Kidney epithelial cell (primary cell): ENCODE measurements around the gene FAM53B. TPM values are rescaled to one million over a fixed set of nuclear protein-coding genes. Genes with fewer than 3 reads are reported as not detected.
"Not testable (repeated sequence)": the region's sequence is repeated elsewhere in the genome, so short reads cannot be mapped to it uniquely, and the experiment has no call there.

Experiments
- DNase-seq: peaks from one replicate; pipeline ENCODE4 v3.0.0-alpha.2; 2010; ENCODE audit warnings: low read depth
- H3K27me3 ChIP-seq: 2 replicates; pipeline ENCODE4 v1.6.0; 2011; ENCODE audit warnings: low read length; ENCODE audit not compliant: control insufficient read depth, insufficient read depth
- H3K36me3 ChIP-seq: 2 replicates; pipeline ENCODE4 v1.5.1; 2011; ENCODE audit warnings: low read length; ENCODE audit not compliant: control insufficient read depth, insufficient read depth
- H3K4me3 ChIP-seq: 2 replicates; pipeline ENCODE4 v1.5.1; 2011; ENCODE audit warnings: low read depth, mild to moderate bottlenecking, control low read depth, low read length
- total RNA-seq: library from RNA; depleted of rRNA; stranded (reverse); fragments of >200 nt; gene quantifications from 2 replicates; pipeline ENCODE4 v1.2.3, GENCODE V29; 2015
- TF ChIP-seq, protein P1 (sequence below): IDR thresholded peaks from 2 replicates; pipeline ENCODE4 v1.5.1; 2011; ENCODE audit warnings: mild to moderate bottlenecking, moderate library complexity, low read length, control low read depth, inconsistent platforms; ENCODE audit not compliant: insufficient read depth, poor library complexity, severe bottlenecking

Gene FAM53B, protein sequence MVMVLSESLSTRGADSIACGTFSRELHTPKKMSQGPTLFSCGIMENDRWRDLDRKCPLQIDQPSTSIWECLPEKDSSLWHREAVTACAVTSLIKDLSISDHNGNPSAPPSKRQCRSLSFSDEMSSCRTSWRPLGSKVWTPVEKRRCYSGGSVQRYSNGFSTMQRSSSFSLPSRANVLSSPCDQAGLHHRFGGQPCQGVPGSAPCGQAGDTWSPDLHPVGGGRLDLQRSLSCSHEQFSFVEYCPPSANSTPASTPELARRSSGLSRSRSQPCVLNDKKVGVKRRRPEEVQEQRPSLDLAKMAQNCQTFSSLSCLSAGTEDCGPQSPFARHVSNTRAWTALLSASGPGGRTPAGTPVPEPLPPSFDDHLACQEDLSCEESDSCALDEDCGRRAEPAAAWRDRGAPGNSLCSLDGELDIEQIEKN
- total RNA-seq: 15.3 and 16.1 TPM in 2 replicates

DNA sequence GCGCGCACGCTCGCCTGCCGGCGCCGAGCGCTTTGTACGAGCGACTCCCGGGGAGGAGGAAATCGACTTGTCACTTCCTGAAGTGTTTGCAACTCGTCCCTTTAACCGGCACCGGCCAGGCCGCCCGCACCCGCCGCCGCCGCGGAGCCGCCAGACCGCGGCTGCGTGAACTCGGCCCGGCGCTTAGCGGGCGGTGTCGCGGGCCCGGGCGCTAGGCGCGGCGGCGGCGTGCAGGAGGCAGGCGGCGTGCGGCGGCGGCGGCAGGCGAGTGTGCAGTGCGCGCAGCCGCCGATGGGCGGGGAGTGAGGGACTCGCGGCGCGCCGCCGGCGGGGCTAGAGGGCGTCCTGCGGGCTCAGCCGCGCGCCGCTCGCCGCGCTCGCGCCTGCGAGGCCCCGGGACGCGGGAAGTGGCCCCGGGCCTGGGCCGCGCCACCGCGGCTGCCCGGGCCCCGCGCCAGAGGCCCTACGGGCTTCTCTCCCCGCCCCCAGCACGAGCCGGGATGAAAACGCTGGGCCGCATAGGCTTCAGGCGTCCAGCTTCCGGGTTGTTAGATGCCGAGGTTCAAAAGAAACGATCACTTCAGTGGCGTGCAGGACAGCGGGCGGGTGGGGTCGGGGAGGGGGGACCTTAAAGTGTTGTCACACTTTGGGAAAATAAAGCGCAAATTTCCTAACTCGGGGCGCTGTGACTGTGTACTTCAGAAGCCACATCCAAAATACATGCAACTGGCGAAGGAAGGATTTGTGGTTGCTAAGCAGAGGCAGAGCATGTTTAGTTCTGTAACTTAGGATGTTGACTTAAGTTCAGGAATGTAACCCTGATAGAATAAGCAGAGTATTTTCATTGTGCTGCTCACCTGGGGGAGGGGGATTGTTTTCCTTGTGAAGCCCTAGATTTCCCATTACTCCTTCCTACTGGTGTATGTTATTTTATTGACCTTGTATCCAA lies at the start of gene FAM53B:
Gene FAM53B, minus strand, starts transcription at position 277 of the 949 bp plus-strand sequence. CDS start 37,665 bp downstream, outside the sequence.
- no peaks in the 10 kb centered on the region for H3K36me3 ChIP-seq
- DNase-seq: no peak

DNA sequence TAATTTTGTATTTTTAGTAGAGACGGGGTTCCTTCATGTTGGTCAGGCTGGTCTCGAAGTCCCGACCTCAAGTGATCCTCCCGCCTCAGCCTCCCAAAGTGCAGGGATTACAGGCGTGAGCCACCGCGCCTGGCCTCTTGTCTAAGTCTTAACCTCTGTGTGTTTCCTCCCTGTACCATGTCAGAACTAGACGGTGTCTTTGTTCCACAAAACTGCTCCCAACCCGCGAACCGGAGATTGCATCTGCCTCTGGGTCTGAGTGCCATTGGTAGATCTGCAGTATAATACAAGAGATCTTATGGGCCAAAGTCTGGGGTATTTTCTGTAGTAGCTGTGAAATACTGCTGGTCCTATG lies 48.8 kb upstream of the FAM53B start:
- H3K36me3 ChIP-seq: peaks cover 1% of the 10 kb centered on the region
- no peaks in the 10 kb centered on the region for H3K27me3 ChIP-seq
- H3K4me3 ChIP-seq: no peak overlapping the region
- TF ChIP-seq, protein P1, sequence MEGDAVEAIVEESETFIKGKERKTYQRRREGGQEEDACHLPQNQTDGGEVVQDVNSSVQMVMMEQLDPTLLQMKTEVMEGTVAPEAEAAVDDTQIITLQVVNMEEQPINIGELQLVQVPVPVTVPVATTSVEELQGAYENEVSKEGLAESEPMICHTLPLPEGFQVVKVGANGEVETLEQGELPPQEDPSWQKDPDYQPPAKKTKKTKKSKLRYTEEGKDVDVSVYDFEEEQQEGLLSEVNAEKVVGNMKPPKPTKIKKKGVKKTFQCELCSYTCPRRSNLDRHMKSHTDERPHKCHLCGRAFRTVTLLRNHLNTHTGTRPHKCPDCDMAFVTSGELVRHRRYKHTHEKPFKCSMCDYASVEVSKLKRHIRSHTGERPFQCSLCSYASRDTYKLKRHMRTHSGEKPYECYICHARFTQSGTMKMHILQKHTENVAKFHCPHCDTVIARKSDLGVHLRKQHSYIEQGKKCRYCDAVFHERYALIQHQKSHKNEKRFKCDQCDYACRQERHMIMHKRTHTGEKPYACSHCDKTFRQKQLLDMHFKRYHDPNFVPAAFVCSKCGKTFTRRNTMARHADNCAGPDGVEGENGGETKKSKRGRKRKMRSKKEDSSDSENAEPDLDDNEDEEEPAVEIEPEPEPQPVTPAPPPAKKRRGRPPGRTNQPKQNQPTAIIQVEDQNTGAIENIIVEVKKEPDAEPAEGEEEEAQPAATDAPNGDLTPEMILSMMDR: no peak
- DNase-seq: no peak

More for the DNA sequence above, at the start of gene FAM53B:
- TF ChIP-seq, protein P1: no peak
- Histone ChIP-seq H3K4me3 (peak within 1 kb of the TSS; percentile 38), H3K27me3 (no peaks in the 10 kb centered on the region)

DNA sequence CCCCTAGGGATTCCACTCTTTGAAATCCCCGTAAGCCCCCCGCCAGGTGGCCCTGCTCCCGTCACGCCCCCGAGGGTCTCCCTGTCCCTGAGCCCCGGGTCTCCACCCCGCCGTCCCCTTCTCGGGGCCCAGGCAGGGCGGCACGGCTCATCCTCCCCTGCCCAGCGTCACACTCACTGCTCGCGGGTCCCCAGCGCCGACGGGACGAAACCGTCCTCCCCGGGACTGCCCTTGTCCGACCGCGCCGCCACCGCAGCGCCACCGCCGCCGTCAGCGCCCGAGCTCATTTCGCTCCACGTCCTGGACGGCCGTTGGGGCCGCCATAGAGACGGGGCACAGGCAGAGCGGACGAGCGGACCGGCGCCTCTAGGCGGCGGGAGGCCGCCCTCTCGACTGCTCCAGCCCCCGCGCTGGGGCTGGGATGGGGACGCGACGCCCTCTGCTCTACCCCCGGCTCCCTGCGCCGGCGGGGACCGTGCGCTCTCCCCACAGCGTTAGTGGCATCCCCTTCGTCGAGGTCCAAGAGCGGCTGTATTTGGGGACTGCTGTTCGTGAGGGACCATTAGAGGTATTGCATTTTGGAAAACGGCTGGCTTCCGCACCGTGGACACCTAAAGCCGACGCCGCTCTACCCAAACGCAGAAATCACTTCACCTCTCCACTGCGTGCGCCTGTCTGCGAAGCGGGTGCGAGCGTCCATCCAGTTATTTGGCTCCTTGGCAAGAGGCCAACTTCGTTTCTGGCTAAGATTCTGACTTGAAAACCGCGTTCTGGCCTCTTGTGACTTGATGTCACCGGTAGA lies 47.6 kb upstream of the FAM53B start, which contains the start of gene EEF1AKMT2:
Gene EEF1AKMT2, minus strand, starts transcription at position 341 of the 802 bp plus-strand sequence. Its CDS starts 54 bp downstream, at position 287.
- peaks cover 1% of the 10 kb centered on the region for H3K36me3 ChIP-seq
- H3K27me3 ChIP-seq: no peaks in the 10 kb centered on the region
- TF ChIP-seq, protein P1: peak; percentile 8
- DNase-seq: no peak
- H3K4me3 ChIP-seq: peak within 1 kb of the TSS; percentile 85

DNA sequence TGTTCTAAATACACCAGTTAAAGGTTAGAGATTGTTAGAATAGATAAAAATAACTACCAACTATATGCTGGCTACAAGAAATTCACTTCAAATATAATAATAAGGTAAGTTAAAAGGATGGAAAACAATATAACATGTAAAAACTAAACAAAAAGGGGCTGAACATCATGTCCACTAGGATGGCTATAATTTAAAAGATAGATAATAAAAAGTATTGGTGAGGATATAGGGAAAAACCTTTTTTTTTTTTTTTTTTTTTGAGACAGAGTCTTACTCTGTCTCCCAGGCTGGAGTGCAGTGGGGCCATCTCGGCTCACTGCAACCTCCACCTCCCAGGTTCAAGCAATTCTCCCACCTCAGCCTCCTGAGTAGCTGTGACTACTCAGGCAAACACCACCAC lies 38.7 kb upstream of the FAM53B start:
- H3K27me3 ChIP-seq, H3K4me3 ChIP-seq, H3K36me3 ChIP-seq, DNase-seq: not testable (repeated sequence)

DNA sequence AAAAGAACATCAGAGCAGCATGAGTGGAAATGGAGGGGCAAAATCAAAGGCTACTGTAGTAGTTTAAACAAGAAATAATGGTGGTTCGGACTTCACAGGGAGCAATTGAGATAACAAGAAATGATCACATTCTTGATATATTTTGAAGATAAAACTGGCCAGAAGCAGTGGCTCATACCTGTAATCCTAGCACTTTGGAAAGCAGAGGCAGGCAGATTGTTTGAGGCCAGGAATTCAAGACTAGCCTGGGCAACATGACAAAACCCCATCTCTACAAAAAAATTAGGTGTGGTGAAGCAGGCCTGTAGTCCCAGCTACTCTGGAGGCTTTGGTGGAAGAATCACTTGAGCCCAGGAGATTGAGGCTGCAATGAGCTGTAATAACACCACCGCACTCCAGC lies 24.6 kb upstream of the FAM53B start:
- H3K36me3 ChIP-seq: no peaks in the 10 kb centered on the region
- no peaks in the 10 kb centered on the region for H3K27me3 ChIP-seq
- TF ChIP-seq, protein P1: no peak
- H3K4me3 ChIP-seq: no peak overlapping the region
- no peak for DNase-seq

DNA sequence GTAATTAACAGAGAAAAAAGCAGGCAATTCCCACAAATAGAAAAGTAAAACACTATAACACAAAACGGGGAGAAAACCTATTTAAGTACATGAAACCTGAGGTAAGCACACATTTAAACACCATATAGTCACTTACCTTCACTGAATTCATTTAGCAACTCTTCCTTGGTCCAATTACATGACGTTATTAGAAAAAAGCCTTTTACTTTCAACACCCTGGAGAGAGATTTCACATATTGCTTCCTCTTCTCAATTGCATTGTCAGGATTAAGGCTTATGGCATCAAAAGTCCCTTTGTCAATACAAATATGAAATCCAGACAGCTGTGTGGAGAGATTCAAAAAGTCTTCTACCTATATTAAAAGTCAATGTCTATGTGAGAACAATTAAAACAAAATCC lies 21.1 kb upstream of the FAM53B start:
- Histone ChIP-seq H3K36me3 (no peaks in the 10 kb centered on the region), H3K4me3 (no peak overlapping the region), H3K27me3 (no peaks in the 10 kb centered on the region)
- DNase-seq: no peak
- TF ChIP-seq, protein P1: no peak
